Raji (cell line): ENCODE measurements around the gene TBK1.

Experiments
- POLR2A ChIP-seq: IDR thresholded peaks from 2 replicates; pipeline ENCODE4 v1.6.1; 2011; ENCODE audit warnings: low read depth, low read length, control low read depth; ENCODE audit not compliant: insufficient read depth

Gene TBK1

DNA sequence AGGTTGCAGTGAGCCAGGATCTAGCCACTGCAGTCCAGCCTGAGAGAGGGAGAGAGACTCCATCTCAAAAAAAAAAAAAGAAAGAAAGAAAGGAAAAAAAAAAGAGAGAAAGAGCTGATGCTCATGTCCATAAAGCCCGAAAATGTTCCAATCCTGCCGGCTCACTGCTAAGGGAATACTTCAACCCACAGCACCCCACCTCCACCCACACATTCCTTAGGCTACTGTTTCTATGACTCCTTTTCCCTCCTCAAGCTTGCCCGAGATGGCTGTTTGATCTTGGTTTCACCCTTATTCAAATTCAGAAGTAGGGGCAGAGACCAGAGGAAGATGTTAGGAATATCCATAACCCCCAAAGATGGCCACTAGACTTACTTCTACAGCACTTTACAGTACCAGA lies 98.8 kb downstream of the TBK1 start:
- no peak for TF ChIP-seq POLR2A

DNA sequence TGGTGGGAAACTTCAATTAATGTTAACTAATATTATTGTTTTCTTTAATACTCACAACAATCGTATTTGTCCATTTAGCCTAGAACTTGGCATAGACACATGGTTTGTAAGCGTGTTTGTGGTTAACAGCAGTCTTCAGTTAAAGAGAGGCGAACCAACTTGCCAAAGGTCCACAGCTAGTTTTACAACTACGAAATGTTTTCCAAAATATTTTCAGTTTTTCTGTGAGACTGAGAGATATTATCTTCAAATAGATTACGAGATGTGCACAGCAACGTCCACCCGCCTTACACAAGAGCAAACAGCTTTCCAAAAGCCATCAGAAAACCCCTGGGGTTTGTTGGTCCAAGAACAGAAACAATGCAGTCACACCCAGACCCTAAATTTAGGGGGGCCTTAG lies 99.8 kb downstream of the TBK1 start:
- TF ChIP-seq POLR2A = no peak
